Activated T-helper 17 cell treated with anti-CD3 and anti-CD28 coated beads, Interleukin-2, amount 50 U/mL, for 72 hours (primary cell): ENCODE measurements around the gene MRPL27. TPM values are rescaled to one million over a fixed set of nuclear protein-coding genes. Genes with fewer than 3 reads are reported as not detected.
"Not testable (repeated sequence)": the region's sequence is repeated elsewhere in the genome, so short reads cannot be mapped to it uniquely, and the experiment has no call there.

Source experiments
- ATAC-seq: fragments of 150-1000 bp; cut with Tn5 transposase; replicated peaks from 2 replicates; pipeline ENCODE4 v1.10.0; 2021; ENCODE audit warnings: mild to moderate bottlenecking, moderate library complexity
- H3K27ac Mint-ChIP-seq: one replicate; pipeline ENCODE4 v1.8.0; 2022; ENCODE audit warnings: mixed read lengths
- H3K27me3 Mint-ChIP-seq: one replicate; pipeline ENCODE4 v1.8.0; 2022; ENCODE audit warnings: mixed read lengths
- H3K36me3 Mint-ChIP-seq: one replicate; pipeline ENCODE4 v1.8.0; 2022; ENCODE audit warnings: low read depth, mild to moderate bottlenecking, mixed read lengths
- H3K4me1 Mint-ChIP-seq: one replicate; pipeline ENCODE4 v1.8.0; 2022; ENCODE audit warnings: mixed read lengths
- H3K4me3 Mint-ChIP-seq: one replicate; pipeline ENCODE4 v1.8.0; 2022; ENCODE audit warnings: mild to moderate bottlenecking, mixed read lengths
- H3K9me3 Mint-ChIP-seq: one replicate; pipeline ENCODE4 v1.8.0; 2022; ENCODE audit warnings: mixed read lengths
- total RNA-seq, 2 donors: library from RNA; stranded (reverse); gene quantifications; one replicate each; pipeline ENCODE4 v1.2.3, GENCODE V29; 2022

MRPL27 gene
- 100 to 1,000 TPM in 1 of 2 donors, 10 to 100 TPM in 1; 63.3 to 109 TPM for total RNA-seq

DNA sequence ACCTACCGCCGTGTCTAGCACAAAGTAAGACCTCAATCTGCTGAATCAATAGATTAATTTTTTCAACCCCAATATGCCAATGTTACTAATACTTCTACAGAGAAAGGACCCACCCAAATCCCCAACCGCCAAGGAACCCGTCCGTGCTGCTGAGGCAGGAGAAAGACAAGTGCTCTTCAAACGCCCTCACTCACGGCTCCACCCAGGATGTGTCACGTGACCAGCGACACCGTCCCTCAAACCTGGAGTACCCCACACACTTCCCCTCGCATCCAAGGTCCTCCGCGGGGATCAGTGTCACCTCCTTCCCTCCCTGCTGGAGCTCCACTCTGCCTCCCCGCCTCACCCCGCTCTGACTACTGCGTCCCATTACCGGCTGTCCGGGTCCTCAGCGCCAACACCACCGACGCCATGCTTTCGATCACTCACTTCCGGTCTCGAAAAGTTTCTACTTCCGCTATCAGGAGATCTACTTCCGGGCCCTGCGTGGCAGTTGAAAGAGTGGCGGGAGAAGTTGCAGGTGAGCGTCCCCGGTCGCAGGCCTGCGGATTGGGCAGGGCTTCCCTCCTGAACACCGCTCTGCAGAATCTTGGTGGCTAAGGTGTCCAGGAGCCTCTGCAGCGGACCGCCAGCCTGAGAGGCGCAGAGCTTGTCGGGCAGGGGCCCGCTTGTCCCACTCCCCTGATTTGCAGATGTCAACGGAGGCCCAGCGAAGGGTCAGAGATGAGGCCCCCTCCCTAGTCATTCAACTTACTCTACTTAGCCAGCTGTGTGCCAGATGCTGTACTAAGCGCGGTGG, at the start of gene MRPL27, which contains the start of gene EME1:
MRPL27 (minus strand) TSS at position 427 of the 799 bp plus-strand sequence; CDS start at position 413, 14 bp downstream.
EME1 (plus strand) TSS at position 472 of the 799 bp plus-strand sequence. CDS start 1,980 bp downstream, outside the sequence.
- no peaks in the 10 kb centered on the region for H3K27me3 Mint-ChIP-seq
- peak within 1 kb of the TSS; percentile 99 for H3K27ac Mint-ChIP-seq
- H3K4me1 Mint-ChIP-seq, result peaks cover 21% of the 10 kb centered on the region
- ATAC-seq, result peak; percentile 97
- H3K9me3 Mint-ChIP-seq, result no peaks in the 10 kb centered on the region
- peaks cover 51% of the 10 kb centered on the region for H3K36me3 Mint-ChIP-seq
- peak within 1 kb of the TSS; percentile 99 for H3K4me3 Mint-ChIP-seq

DNA sequence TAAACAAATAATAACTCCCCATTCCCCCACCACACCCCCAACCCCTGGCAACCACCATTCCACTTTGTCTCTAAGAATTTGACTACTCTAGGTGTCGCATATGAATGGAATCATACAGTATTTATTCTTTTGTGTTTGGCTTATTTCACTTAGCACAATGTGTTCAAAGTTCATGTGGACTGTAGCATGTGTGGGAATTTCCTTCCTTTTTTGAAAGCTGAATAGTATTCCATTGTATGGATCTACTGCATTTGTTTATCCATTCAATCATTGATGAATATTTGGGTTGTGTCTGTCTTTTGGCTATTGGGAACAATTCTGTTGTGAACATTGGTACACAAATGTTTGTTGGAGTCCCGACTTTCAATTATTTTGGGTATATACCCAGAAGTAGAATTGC, 49.8 kb upstream of the MRPL27 start:
- Mint-ChIP-seq H3K4me3 (no peak overlapping the region), H3K27me3 (no peaks in the 10 kb centered on the region), H3K27ac (no peak overlapping the region), H3K36me3 (no peaks in the 10 kb centered on the region), H3K9me3 (peaks cover 6% of the 10 kb centered on the region), H3K4me1 (peaks cover 22% of the 10 kb centered on the region)
- no peak for ATAC-seq

DNA sequence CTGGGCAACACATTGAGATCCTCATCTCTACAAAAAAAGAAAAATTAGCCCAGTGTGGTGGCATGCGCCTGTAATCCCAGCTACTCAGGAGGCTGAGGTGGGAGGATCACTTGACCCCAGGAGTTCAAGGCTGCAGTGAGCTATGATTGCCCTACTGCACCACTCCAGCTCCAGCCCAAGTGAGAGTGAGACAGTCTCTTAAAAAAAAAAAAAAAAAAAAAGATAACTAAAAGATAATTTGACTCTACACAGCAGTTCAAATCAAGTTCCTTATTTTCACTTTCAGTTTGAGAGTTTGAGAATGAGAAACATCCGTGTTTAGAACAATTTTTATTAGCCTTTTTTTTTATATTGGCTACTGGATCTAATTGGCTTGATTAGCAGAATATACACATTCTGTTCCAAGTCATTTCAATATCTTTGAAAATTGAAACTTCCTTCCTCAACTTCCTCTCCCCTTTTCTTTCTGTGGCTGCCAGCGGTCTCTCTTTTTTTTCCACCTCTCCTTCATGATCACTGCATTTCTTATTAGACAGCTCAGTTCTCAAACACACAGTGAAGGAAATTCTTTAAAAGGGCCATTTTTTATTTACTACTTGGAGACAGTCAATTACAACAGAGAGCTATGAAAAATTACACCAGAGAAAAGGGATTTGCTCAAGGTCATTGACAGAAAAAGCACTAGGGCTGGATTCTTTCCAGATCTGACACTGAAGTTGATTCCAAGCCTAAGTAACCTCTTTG, 48.5 kb upstream of the MRPL27 start:
- H3K27ac Mint-ChIP-seq, result peak overlapping the region; percentile 90
- H3K4me3 Mint-ChIP-seq, result peak overlapping the region; percentile 82
- peak; percentile 48 for ATAC-seq
- peaks cover 6% of the 10 kb centered on the region for H3K9me3 Mint-ChIP-seq
- H3K36me3 Mint-ChIP-seq, result no peaks in the 10 kb centered on the region
- H3K27me3 Mint-ChIP-seq, result no peaks in the 10 kb centered on the region
- H3K4me1 Mint-ChIP-seq, result peaks cover 14% of the 10 kb centered on the region

DNA sequence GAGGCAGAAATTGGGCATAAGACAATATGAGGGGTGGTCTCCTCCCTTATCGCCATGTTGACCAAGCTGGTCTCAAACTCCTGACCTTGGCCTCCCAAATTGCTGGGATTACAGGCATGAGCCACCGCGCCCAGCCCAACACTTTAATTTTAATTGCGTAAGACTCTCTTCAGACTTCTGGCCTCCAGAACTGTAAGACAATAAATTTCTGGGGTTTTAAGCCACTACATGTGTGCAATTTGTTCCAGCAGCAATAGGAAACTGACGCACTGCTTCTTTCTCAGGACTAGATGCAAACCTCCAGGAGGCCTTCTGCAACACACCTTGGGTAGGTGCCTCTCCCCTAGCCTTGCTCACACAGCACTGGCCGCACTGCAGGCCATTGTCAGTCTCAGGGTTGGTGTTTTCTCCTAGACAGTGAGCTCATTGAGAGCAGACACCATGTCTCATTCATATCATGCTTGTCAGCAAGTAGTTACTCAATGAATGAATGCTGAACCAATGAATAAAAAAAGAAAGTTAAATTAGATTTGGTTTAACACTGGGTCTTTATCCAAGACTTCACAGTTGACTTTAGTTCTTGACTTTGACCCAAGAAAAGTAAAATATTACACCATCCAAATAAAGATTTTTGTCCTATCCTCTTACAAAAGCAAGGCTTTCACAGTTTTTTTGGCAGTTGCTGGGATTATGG, 47.6 kb upstream of the MRPL27 start:
- Mint-ChIP-seq H3K27ac (peak overlapping the region; percentile 90), H3K4me3 (peak overlapping the region; percentile 82), H3K9me3 (peaks cover 6% of the 10 kb centered on the region), H3K4me1 (peaks cover 14% of the 10 kb centered on the region), H3K27me3 (no peaks in the 10 kb centered on the region), H3K36me3 (no peaks in the 10 kb centered on the region)
- ATAC-seq, result no peak

DNA sequence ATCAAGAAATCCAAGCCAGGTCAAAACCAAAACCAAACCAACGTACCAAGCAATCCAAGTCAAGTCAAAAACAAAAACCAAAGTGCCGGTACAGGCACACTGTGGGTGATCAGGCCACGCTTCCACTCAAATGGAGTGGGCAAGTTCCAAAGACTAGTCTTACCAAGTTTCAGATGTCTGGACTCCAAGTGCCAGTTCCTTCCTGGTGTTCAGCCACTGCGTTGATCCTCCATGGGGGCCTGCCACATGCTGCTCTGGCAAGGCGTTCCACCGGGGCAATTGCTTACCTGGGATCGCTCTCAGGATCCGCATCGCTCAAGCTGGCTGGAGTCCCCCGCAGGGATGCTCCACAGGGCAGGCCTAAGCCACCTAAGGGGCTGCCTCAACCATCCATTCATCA, 46.6 kb upstream of the MRPL27 start:
- not testable (repeated sequence) for H3K36me3 Mint-ChIP-seq, H3K27me3 Mint-ChIP-seq, ATAC-seq, H3K9me3 Mint-ChIP-seq, H3K27ac Mint-ChIP-seq
- Mint-ChIP-seq H3K4me1 (peaks cover 14% of the 10 kb centered on the region), H3K4me3 (peak overlapping the region; percentile 82)

DNA sequence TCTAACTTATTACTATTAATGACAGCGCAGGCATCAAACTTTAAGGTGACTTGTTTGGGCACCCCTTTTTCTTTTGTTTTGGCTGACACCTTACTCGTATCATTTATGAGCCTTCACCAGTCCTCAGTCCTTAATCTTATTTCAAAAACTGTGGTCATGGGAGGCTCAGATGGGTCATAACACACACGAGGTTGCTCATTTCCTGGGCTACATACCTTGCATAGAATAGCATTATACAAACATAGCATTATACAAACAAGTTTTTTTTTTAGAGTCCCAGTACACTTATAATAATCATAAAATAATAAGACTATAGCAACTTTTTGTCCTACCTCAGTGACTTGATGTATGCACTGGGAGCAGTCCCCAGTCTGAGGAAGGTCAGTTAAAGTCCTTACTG, 41.8 kb upstream of the MRPL27 start:
- Mint-ChIP-seq H3K9me3 (peaks cover 6% of the 10 kb centered on the region), H3K4me1 (peaks cover 9% of the 10 kb centered on the region), H3K4me3 (no peak overlapping the region), H3K36me3 (no peaks in the 10 kb centered on the region), H3K27me3 (no peaks in the 10 kb centered on the region), H3K27ac (no peak overlapping the region)
- ATAC-seq, result no peak

DNA sequence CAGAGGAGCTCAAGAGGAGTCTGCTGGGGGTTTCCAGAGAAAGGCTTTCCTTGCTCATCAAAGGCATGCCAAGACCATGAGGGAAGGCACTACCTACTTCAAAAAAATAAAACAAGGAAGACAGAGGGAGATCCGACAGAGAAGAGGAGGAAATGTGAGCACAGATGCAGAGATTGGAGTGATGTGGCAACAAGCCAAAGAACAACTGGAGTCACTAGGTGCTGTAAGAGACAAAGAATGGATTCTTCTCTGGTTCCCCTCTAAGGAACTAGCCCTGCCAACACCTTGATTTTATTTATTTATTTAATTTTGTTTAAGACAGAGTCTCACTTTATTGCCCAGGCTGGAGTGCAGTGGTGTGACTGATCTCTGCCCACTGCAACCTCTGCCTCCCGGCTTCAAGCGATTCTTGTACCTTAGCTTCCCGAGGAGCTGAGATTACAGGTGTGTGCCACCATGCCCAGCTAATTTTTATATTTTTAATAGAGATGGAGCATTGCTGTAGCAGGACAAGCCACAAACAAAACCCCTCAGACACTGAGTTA, 39.3 kb upstream of the MRPL27 start:
- H3K4me1 Mint-ChIP-seq, result no peaks in the 10 kb centered on the region
- no peaks in the 10 kb centered on the region for H3K9me3 Mint-ChIP-seq
- H3K36me3 Mint-ChIP-seq, result no peaks in the 10 kb centered on the region
- H3K4me3 Mint-ChIP-seq, result no peak overlapping the region
- no peaks in the 10 kb centered on the region for H3K27me3 Mint-ChIP-seq
- ATAC-seq, result no peak
- no peak overlapping the region for H3K27ac Mint-ChIP-seq

DNA sequence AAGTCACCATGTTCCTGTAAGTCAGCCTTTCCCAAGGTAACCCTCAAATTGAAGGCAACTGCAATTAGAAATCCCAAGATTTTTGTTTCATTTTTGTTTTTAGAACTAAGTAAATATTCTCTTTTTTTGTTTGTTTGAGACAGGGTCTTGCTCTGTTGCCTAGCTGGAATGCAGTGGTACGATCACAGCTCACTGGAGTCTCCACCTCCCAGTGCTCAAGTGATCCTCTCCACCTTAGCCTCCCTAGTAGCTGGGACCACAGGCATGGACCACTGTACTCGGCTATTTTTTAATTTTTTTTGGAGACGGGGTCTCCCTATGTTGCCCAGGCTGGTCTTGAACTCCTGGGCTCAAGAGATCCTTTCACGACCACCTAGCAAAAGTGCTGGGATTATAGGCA, 34.9 kb upstream of the MRPL27 start:
- no peak overlapping the region for H3K4me3 Mint-ChIP-seq
- H3K27me3 Mint-ChIP-seq, result peaks cover 8% of the 10 kb centered on the region
- H3K36me3 Mint-ChIP-seq, result no peaks in the 10 kb centered on the region
- H3K27ac Mint-ChIP-seq, result no peak overlapping the region
- no peak for ATAC-seq
- no peaks in the 10 kb centered on the region for H3K9me3 Mint-ChIP-seq
- H3K4me1 Mint-ChIP-seq, result no peaks in the 10 kb centered on the region

DNA sequence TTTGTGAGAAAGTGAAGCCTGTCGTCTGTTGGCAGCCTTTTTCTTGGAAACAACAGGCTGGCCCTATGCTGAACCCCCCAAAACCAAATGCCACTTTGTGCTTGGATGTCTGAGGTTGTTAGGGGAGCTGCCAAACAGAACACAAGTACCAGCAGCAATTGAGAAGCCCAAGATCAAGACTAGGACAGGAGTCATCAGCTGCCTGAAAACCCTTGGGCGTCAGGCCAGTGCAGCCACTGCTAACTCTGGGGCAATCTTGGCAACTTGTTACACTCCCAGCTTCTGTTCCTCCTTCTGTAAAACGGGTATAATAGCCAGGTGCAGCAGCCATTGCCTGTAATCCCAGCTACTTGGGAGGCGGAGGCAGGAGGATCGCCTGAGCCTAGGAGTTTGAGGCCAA, 33.6 kb upstream of the MRPL27 start:
- no peak overlapping the region for H3K4me3 Mint-ChIP-seq
- no peaks in the 10 kb centered on the region for H3K36me3 Mint-ChIP-seq

DNA sequence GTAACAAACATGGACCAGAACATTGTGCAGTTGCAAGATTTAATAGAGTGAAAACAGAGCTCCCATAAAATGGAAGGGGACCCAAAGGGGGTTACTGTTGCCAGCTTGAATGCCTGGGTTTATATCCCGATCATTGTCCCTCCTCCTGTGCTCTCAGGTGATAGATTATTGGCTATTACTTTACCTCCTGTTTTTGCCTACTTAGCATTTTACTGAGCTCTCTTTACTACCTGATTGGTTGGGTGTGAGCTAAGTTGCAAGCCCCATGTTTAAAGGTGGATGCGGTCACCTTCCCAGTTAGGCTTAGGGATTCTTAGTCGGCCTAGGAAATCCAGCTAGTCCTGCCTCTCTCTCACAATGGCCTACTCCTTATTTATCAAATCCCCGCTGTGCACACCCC, 32.4 kb upstream of the MRPL27 start:
- not testable (repeated sequence) for H3K9me3 Mint-ChIP-seq

More for the DNA sequence above, 33.6 kb upstream of the MRPL27 start:
- H3K4me1 Mint-ChIP-seq, result no peaks in the 10 kb centered on the region
- peaks cover 8% of the 10 kb centered on the region for H3K27me3 Mint-ChIP-seq
- ATAC-seq, result no peak
- no peak overlapping the region for H3K27ac Mint-ChIP-seq
- H3K9me3 Mint-ChIP-seq, result no peaks in the 10 kb centered on the region

DNA sequence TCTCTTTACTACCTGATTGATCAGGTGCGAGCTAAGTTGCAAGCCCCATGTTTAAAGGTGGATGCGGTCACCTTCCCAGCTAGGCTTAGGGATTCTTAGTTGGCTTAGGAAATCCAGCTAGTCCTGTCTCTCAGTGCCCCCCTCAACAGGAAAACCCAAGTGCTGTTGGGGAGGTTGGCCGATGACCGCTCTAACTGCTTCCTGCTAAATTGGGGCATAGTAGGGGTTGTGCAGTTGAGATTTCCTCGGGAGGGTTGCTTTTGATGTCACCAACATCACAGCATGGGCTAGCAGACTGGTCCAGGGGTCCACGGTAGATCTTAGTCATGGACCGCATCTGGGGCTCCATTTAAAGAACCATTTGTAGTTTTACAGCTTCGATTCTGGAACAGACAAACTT, 26.6 kb upstream of the MRPL27 start:
- H3K4me1 Mint-ChIP-seq, result peaks cover 13% of the 10 kb centered on the region
- H3K4me3 Mint-ChIP-seq, ATAC-seq, H3K27me3 Mint-ChIP-seq, H3K9me3 Mint-ChIP-seq, H3K27ac Mint-ChIP-seq: not testable (repeated sequence)
- peaks cover 20% of the 10 kb centered on the region for H3K36me3 Mint-ChIP-seq

More for the DNA sequence above, 32.4 kb upstream of the MRPL27 start:
- H3K27ac Mint-ChIP-seq, H3K4me1 Mint-ChIP-seq, H3K4me3 Mint-ChIP-seq, ATAC-seq, H3K36me3 Mint-ChIP-seq, H3K27me3 Mint-ChIP-seq: not testable (repeated sequence)

DNA sequence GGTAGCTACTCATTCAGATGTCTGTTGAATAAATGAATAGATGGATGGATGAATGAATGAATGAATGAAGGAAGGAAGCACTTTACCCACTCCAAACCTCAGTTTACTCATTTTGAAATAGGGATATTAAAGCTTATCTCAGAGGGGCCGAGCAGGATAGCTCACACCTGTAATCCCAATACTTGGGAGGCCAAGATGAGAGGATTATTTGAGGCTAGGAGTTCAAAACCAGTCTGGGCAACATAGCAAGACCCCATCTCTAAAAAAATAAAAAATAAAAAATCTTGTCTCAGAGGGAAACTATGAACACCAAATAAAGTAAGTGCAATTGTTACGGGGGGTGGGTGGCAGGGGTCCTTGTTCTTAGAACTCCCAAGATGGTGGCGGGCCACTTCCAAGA, 25.7 kb upstream of the MRPL27 start:
- not testable (repeated sequence) for H3K9me3 Mint-ChIP-seq, H3K27me3 Mint-ChIP-seq, ATAC-seq
- Mint-ChIP-seq H3K4me1 (peaks cover 16% of the 10 kb centered on the region), H3K36me3 (peaks cover 29% of the 10 kb centered on the region), H3K4me3 (peak overlapping the region; percentile 90), H3K27ac (peak overlapping the region; percentile 81)

DNA sequence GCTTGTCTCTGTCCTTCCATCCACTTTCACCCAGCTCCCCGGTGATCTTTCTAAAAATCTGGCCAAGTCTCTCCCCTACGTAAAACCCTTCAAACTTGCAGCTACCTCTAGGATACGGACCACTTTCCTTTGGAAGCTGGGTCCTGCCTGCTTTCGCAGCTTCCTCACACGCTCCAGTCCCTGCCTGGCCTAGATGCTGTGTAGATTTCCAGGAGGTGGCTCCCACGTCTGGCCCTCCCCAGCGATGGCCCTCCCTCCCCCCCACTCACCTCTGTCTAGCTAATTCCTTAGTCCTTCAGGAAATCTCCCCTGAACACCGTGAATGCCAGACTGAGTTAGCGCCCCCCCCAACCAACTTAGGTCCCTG, 24.9 kb upstream of the MRPL27 start:
- peaks cover 37% of the 10 kb centered on the region for H3K36me3 Mint-ChIP-seq
- H3K27me3 Mint-ChIP-seq, result no peaks in the 10 kb centered on the region
- peak overlapping the region; percentile 90 for H3K4me3 Mint-ChIP-seq
- H3K9me3 Mint-ChIP-seq, result no peaks in the 10 kb centered on the region
- H3K27ac Mint-ChIP-seq, result peak overlapping the region; percentile 81
- peaks cover 22% of the 10 kb centered on the region for H3K4me1 Mint-ChIP-seq
- no peak for ATAC-seq
